ENCODE data around the gene MYL9.

DNA sequence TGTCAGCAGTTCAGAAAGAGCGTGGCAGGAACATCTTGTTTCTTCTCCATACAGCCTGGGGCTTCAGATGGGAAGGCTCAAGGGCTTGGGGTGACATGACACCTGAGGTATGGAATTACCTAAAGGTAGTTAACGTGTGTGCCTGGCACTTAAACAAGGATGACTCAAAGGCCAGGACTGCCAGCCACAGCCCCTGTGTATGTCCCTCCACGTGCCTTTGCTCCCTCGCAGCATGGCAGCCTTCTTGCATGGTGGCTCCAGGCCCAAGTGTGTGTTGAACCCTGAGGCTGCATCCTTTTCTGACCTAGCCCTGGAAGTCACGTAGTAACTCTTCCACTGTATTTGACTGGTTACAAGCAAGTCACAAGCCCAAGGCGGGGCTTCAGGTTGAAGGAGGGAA lies 33.6 kb upstream of the MYL9 start:
- TF ChIP-seq, protein P1, sequence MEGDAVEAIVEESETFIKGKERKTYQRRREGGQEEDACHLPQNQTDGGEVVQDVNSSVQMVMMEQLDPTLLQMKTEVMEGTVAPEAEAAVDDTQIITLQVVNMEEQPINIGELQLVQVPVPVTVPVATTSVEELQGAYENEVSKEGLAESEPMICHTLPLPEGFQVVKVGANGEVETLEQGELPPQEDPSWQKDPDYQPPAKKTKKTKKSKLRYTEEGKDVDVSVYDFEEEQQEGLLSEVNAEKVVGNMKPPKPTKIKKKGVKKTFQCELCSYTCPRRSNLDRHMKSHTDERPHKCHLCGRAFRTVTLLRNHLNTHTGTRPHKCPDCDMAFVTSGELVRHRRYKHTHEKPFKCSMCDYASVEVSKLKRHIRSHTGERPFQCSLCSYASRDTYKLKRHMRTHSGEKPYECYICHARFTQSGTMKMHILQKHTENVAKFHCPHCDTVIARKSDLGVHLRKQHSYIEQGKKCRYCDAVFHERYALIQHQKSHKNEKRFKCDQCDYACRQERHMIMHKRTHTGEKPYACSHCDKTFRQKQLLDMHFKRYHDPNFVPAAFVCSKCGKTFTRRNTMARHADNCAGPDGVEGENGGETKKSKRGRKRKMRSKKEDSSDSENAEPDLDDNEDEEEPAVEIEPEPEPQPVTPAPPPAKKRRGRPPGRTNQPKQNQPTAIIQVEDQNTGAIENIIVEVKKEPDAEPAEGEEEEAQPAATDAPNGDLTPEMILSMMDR (IDR thresholded peaks at IDR 0.05), result no peak
- no peak for TF ChIP-seq POLR2A (IDR thresholded peaks at IDR 0.05)
